GM21529 (cell line): ENCODE results near the gene PEX5.

Source experiments
- ATAC-seq: cut with Tn5 transposase; IDR thresholded peaks from one replicate; pipeline ENCODE4 v1.9.1; 2021; ENCODE audit not compliant: unreplicated experiment

PEX5 gene

GRCh38 chr12:7189398-7190267, at the start of gene PEX5:
Gene PEX5, plus strand, starts transcription at chr12:7189686. Its CDS starts 692 bp downstream, at chr12:7190378.
- peak; percentile 96 for ATAC-seq

GRCh38 chr12:7141351-7142005, 48.0 kb upstream of the PEX5 start:
- ATAC-seq: no peak

GRCh38 chr12:7142056-7142644, 47.3 kb upstream of the PEX5 start:
- ATAC-seq: peak; percentile 52

- ATAC-seq: no peak
Measured at GRCh38 chr12:7142809-7143465, 46.5 kb upstream of the PEX5 start.

- ATAC-seq: no peak
Measured at GRCh38 chr12:7143564-7143963, 45.9 kb upstream of the PEX5 start.

GRCh38 chr12:7144414-7145120, 44.9 kb upstream of the PEX5 start:
- no peak for ATAC-seq

- ATAC-seq: no peak
Measured at GRCh38 chr12:7145671-7146070, 43.8 kb upstream of the PEX5 start.

- ATAC-seq: no peak
Measured at GRCh38 chr12:7146228-7146627, 43.3 kb upstream of the PEX5 start.

- no peak for ATAC-seq
Measured at GRCh38 chr12:7146906-7147305, 42.6 kb upstream of the PEX5 start.

GRCh38 chr12:7150356-7150755, 39.1 kb upstream of the PEX5 start:
- no peak for ATAC-seq

GRCh38 chr12:7150841-7151240, 38.6 kb upstream of the PEX5 start:
- no peak for ATAC-seq

- no peak for ATAC-seq
Measured at GRCh38 chr12:7151532-7151931, 38.0 kb upstream of the PEX5 start.

- no peak for ATAC-seq
Measured at GRCh38 chr12:7152818-7153217, 36.7 kb upstream of the PEX5 start.

GRCh38 chr12:7154042-7154441, 35.4 kb upstream of the PEX5 start:
- ATAC-seq: no peak

- no peak for ATAC-seq
Measured at GRCh38 chr12:7154901-7155470, 34.5 kb upstream of the PEX5 start.

- ATAC-seq: no peak
Measured at GRCh38 chr12:7155471-7156034, 33.9 kb upstream of the PEX5 start.

GRCh38 chr12:7156259-7157197, 33.0 kb upstream of the PEX5 start:
- ATAC-seq: no peak

- no peak for ATAC-seq
Measured at GRCh38 chr12:7157391-7157790, 32.1 kb upstream of the PEX5 start.
